Stomach (tissue), 9 donors: ENCODE results near the gene PRDM16. TPM values are rescaled to one million over a fixed set of nuclear protein-coding genes. Genes with fewer than 3 reads are reported as not detected.

Experiments used
- DNase-seq, 2 donors: peaks; one replicate each; pipeline versions ENCODE4 v3.0.0 to v3.0.0-alpha.2; 2013 to 2019
- H3K27ac ChIP-seq, 5 donors: fragments of 200-600 bp in 4 of 5; sonication (generic) in 4 of 5; one replicate each; pipeline ENCODE4 v1.5.1; 2013 to 2019; ENCODE audit warnings: mild to moderate bottlenecking in 1 of 5, moderate library complexity in 1 of 5
- H3K27me3 ChIP-seq, 3 donors: fragments of 200-600 bp; sonication (generic); one replicate each; pipeline ENCODE4 v1.5.1; 2017 to 2019; ENCODE audit warnings: mixed run types in 1 of 3
- H3K36me3 ChIP-seq, 4 donors: fragments of 200-600 bp; sonication (generic); 1 replicate in 3 of 4; 2 replicates in 1 of 4; pipeline ENCODE4 v1.5.1; 2016 to 2019
- H3K4me1 ChIP-seq, 4 donors: fragments of 200-600 bp; sonication (generic); one replicate each; pipeline ENCODE4 v1.5.1; 2016 to 2019
- H3K4me3 ChIP-seq, 4 donors: fragments of 200-600 bp; sonication (generic) in 3 of 4; one replicate each; pipeline ENCODE4 v1.5.1; 2016 to 2019; ENCODE audit warnings: mild to moderate bottlenecking in 1 of 4
- H3K9me3 ChIP-seq, 4 donors: fragments of 200-600 bp; sonication (generic); one replicate each; pipeline ENCODE4 v1.5.1; 2016 to 2019
- CTCF ChIP-seq, 7 experiments: fragments of 450-650 bp in 4 of 7; fragments of 200-600 bp in 3 of 7; sonication (generic) in 3 of 7; IDR thresholded peaks; one replicate each; pipeline ENCODE4 v1.5.1; 2016 to 2019; ENCODE audit warnings: antibody characterized with exemption in 7 of 7, control low read depth in 2 of 7, mild to moderate bottlenecking in 1 of 7
- EP300 ChIP-seq: sonication (generic); formaldehyde crosslinking; IDR thresholded peaks from one replicate; pipeline ENCODE4 v1.6.1; 2017; ENCODE audit warnings: antibody characterized with exemption
- POLR2A ChIP-seq, 4 donors: fragments of 450-650 bp; IDR thresholded peaks; one replicate each; pipeline ENCODE4 v1.6.1; 2016; ENCODE audit warnings: antibody characterized with exemption in 4 of 4, control low read depth in 2 of 4, mild to moderate bottlenecking in 1 of 4, moderate library complexity in 1 of 4
- POLR2AphosphoS5 ChIP-seq, 3 donors: sonication (generic); formaldehyde crosslinking; IDR thresholded peaks; one replicate each; pipeline ENCODE4 v1.6.1; 2016; ENCODE audit warnings: antibody characterized with exemption in 3 of 3
- WGBS, 5 donors: extraction: QIAGEN DNeasy Blood & Tissue Kit in 3 of 5; methylation state at CpG; one replicate each; pipeline versions ENCODE4 v1.1.5 to v1.1.7; 2013 to 2018; 5-methylcytosine and 5-hydroxymethylcytosine counted together
- intact Hi-C: fragments of 100-400 bp; cut with DNase I; formaldehyde crosslinking; loops from one replicate; pipeline ENCODE4 v1.15.1; 2023; ENCODE audit warnings: low total_unique reads
- polyA plus RNA-seq, 3 donors: library from polyadenylated mRNA; stranded (reverse); fragments of 200-250 nt; gene quantifications; one replicate each; pipeline ENCODE4 v1.2.3, GENCODE V29; 2013
- total RNA-seq, 5 donors: library from RNA; depleted of rRNA; stranded (reverse); fragments of >200 nt; gene quantifications; one replicate each; pipeline versions ENCODE4 v1.1.0 to v1.2.3, GENCODE V29; 2014 to 2016
- donor health status: healthy with polysubstance abuse.
- donor health status: Bipolar disorder and iron deficiency.
- donor health status: healthy.

The PRDM16 gene
- total and polyA plus RNA-seq, 8 donors, result 0.29 to 222 (median 15.8) TPM

GRCh38 chr1:3438661-3439180 is 369.7 kb downstream of the PRDM16 start:
- Histone ChIP-seq H3K27ac (no peak overlapping the region), H3K36me3 (peaks cover 0 to 13% (median 6%) of the 10 kb centered on the region in 4 donors), H3K4me3 (no peak overlapping the region), H3K27me3 (peaks cover 0 to 51% (median 4%) of the 10 kb centered on the region in 3 donors), H3K4me1 (no peaks in the 10 kb centered on the region), H3K9me3 (no peaks in the 10 kb centered on the region)
- TF ChIP-seq EP300 (no peak), POLR2A (IDR thresholded peaks at IDR 0.05) (no peak), CTCF (IDR thresholded peaks at IDR 0.05) (no peak), POLR2AphosphoS5 (IDR thresholded peaks at IDR 0.05) (no peak)
- intact Hi-C loops, result no loop called here
- no peak for DNase-seq
- 54 to 77% (median 66%) methylated on average over 8 to 9 of the region's 9 CpGs for WGBS, 5 donors

GRCh38 chr1:3439346-3440299 is 370.6 kb downstream of the PRDM16 start:
- no peak overlapping the region for H3K27ac ChIP-seq
- WGBS, 5 donors, result 44 to 64% (median 59%) methylated on average over 26 to 27 of the region's 27 CpGs
- H3K27me3 ChIP-seq, result peaks cover 0 to 58% (median 4%) of the 10 kb centered on the region in 3 donors

GRCh38 chr1:3440300-3440681 is 371.3 kb downstream of the PRDM16 start:
- TF ChIP-seq CTCF (IDR thresholded peaks at IDR 0.05), result no peak
- TF ChIP-seq EP300, result no peak
- no peak for TF ChIP-seq POLR2A (IDR thresholded peaks at IDR 0.05)
- no peak for TF ChIP-seq POLR2AphosphoS5 (IDR thresholded peaks at IDR 0.05)
- 42 to 63% (median 44%) methylated on average over 10 of the region's 10 CpGs for WGBS, 5 donors
- intact Hi-C loops, result no loop called here

More at GRCh38 chr1:3439346-3440299, 370.6 kb downstream of the PRDM16 start:
- Histone ChIP-seq H3K4me3 (no peak overlapping the region), H3K9me3 (no peaks in the 10 kb centered on the region), H3K36me3 (peaks cover 0 to 4% (median 2%) of the 10 kb centered on the region in 4 donors), H3K4me1 (no peaks in the 10 kb centered on the region)
- DNase-seq, result no peak
- TF ChIP-seq POLR2AphosphoS5 (IDR thresholded peaks at IDR 0.05) (no peak), POLR2A (IDR thresholded peaks at IDR 0.05) (no peak)
- intact Hi-C loops, result no loop called here

GRCh38 chr1:3440711-3441409 is 371.9 kb downstream of the PRDM16 start:
- H3K27ac ChIP-seq, result no peak overlapping the region
- no peaks in the 10 kb centered on the region for H3K36me3 ChIP-seq
- no peak overlapping the region for H3K4me3 ChIP-seq
- WGBS, 5 donors, result 53 to 61% (median 54%) methylated on average over 19 to 20 of the region's 20 CpGs
- intact Hi-C loops, result no loop called here
- TF ChIP-seq CTCF (IDR thresholded peaks at IDR 0.05), result no peak
- TF ChIP-seq POLR2A (IDR thresholded peaks at IDR 0.05), result no peak
- no peak for TF ChIP-seq POLR2AphosphoS5 (IDR thresholded peaks at IDR 0.05)
- no peak for TF ChIP-seq EP300
- peaks cover 0 to 4% (median 0%) of the 10 kb centered on the region in 4 donors for H3K9me3 ChIP-seq
- DNase-seq, result no peak
- H3K27me3 ChIP-seq, result peaks cover 0 to 64% (median 4%) of the 10 kb centered on the region in 3 donors
- no peaks in the 10 kb centered on the region for H3K4me1 ChIP-seq

More at GRCh38 chr1:3440300-3440681, 371.3 kb downstream of the PRDM16 start:
- Histone ChIP-seq H3K4me3 (no peak overlapping the region), H3K27ac (no peak overlapping the region), H3K36me3 (no peaks in the 10 kb centered on the region), H3K27me3 (peaks cover 0 to 64% (median 4%) of the 10 kb centered on the region in 3 donors), H3K4me1 (no peaks in the 10 kb centered on the region), H3K9me3 (no peaks in the 10 kb centered on the region)
- no peak for DNase-seq
